ENCODE measurements around the gene CD7. TPM values are rescaled to one million over a fixed set of nuclear protein-coding genes. Genes with fewer than 3 reads are reported as not detected.

Gene CD7
- total and polyA plus RNA-seq, 2 donors (not counting 3 experiments of a cell fraction or from before 2014, with no cell fraction given), result not detected

DNA sequence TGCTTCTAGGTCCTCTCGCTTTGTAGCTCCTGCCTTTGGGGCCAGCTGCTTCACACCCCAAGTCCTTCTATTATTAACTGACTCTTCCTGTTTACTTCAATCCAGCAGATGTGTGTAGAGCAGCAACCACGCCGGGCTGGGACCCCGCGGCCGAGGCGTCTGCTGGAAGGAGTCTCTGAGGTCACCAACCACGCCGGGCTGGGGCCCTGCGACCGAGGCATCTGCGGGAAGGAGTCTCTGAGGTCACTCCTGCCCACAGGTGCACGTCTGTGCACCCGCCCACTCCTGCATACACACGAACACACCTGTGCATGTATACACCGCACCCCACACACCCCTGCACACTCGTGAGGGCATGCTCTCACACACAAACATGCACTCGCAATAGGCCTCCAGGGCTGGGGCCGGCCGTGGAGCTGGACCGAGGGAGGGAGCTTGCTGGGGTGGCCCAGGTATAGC lies 33.9 kb upstream of the CD7 start:
- DNase-seq (ENCODE audit: low read depth, low spot score) (no peak), FAIRE-seq (no peak)
- intact Hi-C loops (cut with micrococcal nuclease) (loop anchor here (2.0 kb wide), 1 partner anchor 204 kb away; no protein-coding TSS in a partner anchor), dilution Hi-C loops (cut with MboI; ENCODE audit: extremely low pct_ligation_motif_present, low sequenced_read_pairs) (no loop called here)
- no peak overlapping the region for H3K27ac ChIP-seq (ENCODE audit: insufficient read depth, low read depth, low read length)
- no peaks in the 10 kb centered on the region for H3K36me3 ChIP-seq (ENCODE audit: control insufficient read depth in 2 of 2, extremely low read depth in 1 of 2, insufficient read depth in 2 of 2, low read length in 2 of 2)
- H3K9me1 ChIP-seq (replicated peaks; ENCODE audit: control insufficient read depth, extremely low read depth, insufficient read depth, low read length), result no peaks in the 10 kb centered on the region
- H3K4me3 ChIP-seq (replicated peaks in 1 of 3; ENCODE audit: insufficient read depth in 1 of 3, low read depth in 1 of 3, low read length in 3 of 3), result no peak overlapping the region
- TF ChIP-seq POLR2AphosphoS5 (IDR thresholded peaks at IDR 0.05; ENCODE audit: insufficient read depth, low read depth, low read length) (no peak), EZH2 (IDR thresholded peaks at IDR 0.05; ENCODE audit: borderline replicate concordance, low read depth, low read length, severe bottlenecking) (no peak), JUN (IDR thresholded peaks at IDR 0.05; ENCODE audit: borderline replicate concordance, insufficient read depth, insufficient read length, low read depth) (no peak)
- TF ChIP-seq, protein P1, sequence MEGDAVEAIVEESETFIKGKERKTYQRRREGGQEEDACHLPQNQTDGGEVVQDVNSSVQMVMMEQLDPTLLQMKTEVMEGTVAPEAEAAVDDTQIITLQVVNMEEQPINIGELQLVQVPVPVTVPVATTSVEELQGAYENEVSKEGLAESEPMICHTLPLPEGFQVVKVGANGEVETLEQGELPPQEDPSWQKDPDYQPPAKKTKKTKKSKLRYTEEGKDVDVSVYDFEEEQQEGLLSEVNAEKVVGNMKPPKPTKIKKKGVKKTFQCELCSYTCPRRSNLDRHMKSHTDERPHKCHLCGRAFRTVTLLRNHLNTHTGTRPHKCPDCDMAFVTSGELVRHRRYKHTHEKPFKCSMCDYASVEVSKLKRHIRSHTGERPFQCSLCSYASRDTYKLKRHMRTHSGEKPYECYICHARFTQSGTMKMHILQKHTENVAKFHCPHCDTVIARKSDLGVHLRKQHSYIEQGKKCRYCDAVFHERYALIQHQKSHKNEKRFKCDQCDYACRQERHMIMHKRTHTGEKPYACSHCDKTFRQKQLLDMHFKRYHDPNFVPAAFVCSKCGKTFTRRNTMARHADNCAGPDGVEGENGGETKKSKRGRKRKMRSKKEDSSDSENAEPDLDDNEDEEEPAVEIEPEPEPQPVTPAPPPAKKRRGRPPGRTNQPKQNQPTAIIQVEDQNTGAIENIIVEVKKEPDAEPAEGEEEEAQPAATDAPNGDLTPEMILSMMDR (IDR thresholded peaks at IDR 0.05; ENCODE audit: extremely low read depth in 1 of 2, insufficient read depth in 1 of 2, low read depth in 1 of 2, low read length in 2 of 2), result no peak
- no peak overlapping the region for H2AFZ ChIP-seq (ENCODE audit: low read depth, low read length)
- ChIA-PET CTCF (interaction anchor here (0.7 to 2.4 kb wide), 5 partner anchors 13 to 431 kb away, joined by 3 to 6 read pairs (median 4); no protein-coding TSS in a partner anchor), POLR2A (no interaction called here)
- no peaks in the 10 kb centered on the region for H3K4me1 ChIP-seq (ENCODE audit: control insufficient read depth, extremely low read depth, insufficient read depth, low read length)
- H3K9me3 ChIP-seq (replicated peaks; ENCODE audit: control insufficient read depth, insufficient read depth, low read length), result no peaks in the 10 kb centered on the region
- no peaks in the 10 kb centered on the region for H3K27me3 ChIP-seq (ENCODE audit: control insufficient read depth in 2 of 2, insufficient read depth in 2 of 2, low read length in 2 of 2)
- no peak overlapping the region for H3K9ac ChIP-seq (replicated peaks; ENCODE audit: extremely low read depth, insufficient read depth, low read length)
- H4K20me1 ChIP-seq (replicated peaks; ENCODE audit: control insufficient read depth, extremely low read depth, insufficient read depth, low read length), result no peaks in the 10 kb centered on the region
- no peaks in the 10 kb centered on the region for H3K79me2 ChIP-seq (ENCODE audit: control insufficient read depth, insufficient read depth, low read length)
- no peak overlapping the region for H3K4me2 ChIP-seq (ENCODE audit: insufficient read depth, low read length)
- BruUV-seq (replicated peaks), result no TSS peak

All from endothelial cell of umbilical vein (primary cell).